Measurements from ENCODE around the gene BCAS3. TPM values are rescaled to one million over a fixed set of nuclear protein-coding genes. Genes with fewer than 3 reads are reported as not detected.
"Not testable (repeated sequence)": the region's sequence is repeated elsewhere in the genome, so short reads cannot be mapped to it uniquely, and the experiment has no call there.

The BCAS3 gene
- total RNA-seq, 1 donor from 2014 or later: 44.8 TPM

GRCh38 chr17:60993497-60993896 lies 315.8 kb downstream of the BCAS3 start:
- H3K36me3 Mint-ChIP-seq (ENCODE audit: unreplicated experiment): no peaks in the 10 kb centered on the region

GRCh38 chr17:60995680-60996079 lies 318.0 kb downstream of the BCAS3 start:
- Mint-ChIP-seq H3K27me3 (ENCODE audit: unreplicated experiment) (no peaks in the 10 kb centered on the region), H3K27ac (ENCODE audit: unreplicated experiment) (no peak overlapping the region), H3K9me3 (ENCODE audit: unreplicated experiment) (no peaks in the 10 kb centered on the region), H3K4me3 (ENCODE audit: unreplicated experiment) (no peak overlapping the region), H3K4me1 (ENCODE audit: low read depth, unreplicated experiment) (no peaks in the 10 kb centered on the region), H3K36me3 (ENCODE audit: unreplicated experiment) (no peaks in the 10 kb centered on the region)
- DNase-seq: no peak
- TF ChIP-seq CTCF (IDR thresholded peaks at IDR 0.05; ENCODE audit: partially characterized antibody, unreplicated experiment): no peak

More at GRCh38 chr17:60993497-60993896, 315.8 kb downstream of the BCAS3 start:
- TF ChIP-seq CTCF (IDR thresholded peaks at IDR 0.05; ENCODE audit: partially characterized antibody, unreplicated experiment): no peak
- H3K9me3 Mint-ChIP-seq (ENCODE audit: unreplicated experiment): no peaks in the 10 kb centered on the region
- no peaks in the 10 kb centered on the region for H3K27me3 Mint-ChIP-seq (ENCODE audit: unreplicated experiment)
- H3K4me3 Mint-ChIP-seq (ENCODE audit: unreplicated experiment): no peak overlapping the region
- DNase-seq: no peak
- H3K27ac Mint-ChIP-seq (ENCODE audit: unreplicated experiment): no peak overlapping the region
- H3K4me1 Mint-ChIP-seq (ENCODE audit: low read depth, unreplicated experiment): peaks cover 10% of the 10 kb centered on the region

GRCh38 chr17:61000911-61001310 lies 323.3 kb downstream of the BCAS3 start:
- Mint-ChIP-seq H3K27ac (ENCODE audit: unreplicated experiment) (no peak overlapping the region), H3K27me3 (ENCODE audit: unreplicated experiment) (peaks cover 3% of the 10 kb centered on the region), H3K36me3 (ENCODE audit: unreplicated experiment) (no peaks in the 10 kb centered on the region), H3K9me3 (ENCODE audit: unreplicated experiment) (no peaks in the 10 kb centered on the region), H3K4me1 (ENCODE audit: low read depth, unreplicated experiment) (peaks cover 12% of the 10 kb centered on the region), H3K4me3 (ENCODE audit: unreplicated experiment) (no peak overlapping the region)
- DNase-seq: no peak
- no peak for TF ChIP-seq CTCF (IDR thresholded peaks at IDR 0.05; ENCODE audit: partially characterized antibody, unreplicated experiment)

GRCh38 chr17:61002316-61002736 lies 324.7 kb downstream of the BCAS3 start:
- H3K27me3 Mint-ChIP-seq (ENCODE audit: unreplicated experiment): peaks cover 3% of the 10 kb centered on the region
- peak; percentile 67 for TF ChIP-seq CTCF (IDR thresholded peaks at IDR 0.05; ENCODE audit: partially characterized antibody, unreplicated experiment)
- H3K4me1 Mint-ChIP-seq (ENCODE audit: low read depth, unreplicated experiment): peaks cover 12% of the 10 kb centered on the region
- H3K27ac Mint-ChIP-seq (ENCODE audit: unreplicated experiment): no peak overlapping the region
- no peak for DNase-seq
- H3K4me3 Mint-ChIP-seq (ENCODE audit: unreplicated experiment): no peak overlapping the region
- no peaks in the 10 kb centered on the region for H3K36me3 Mint-ChIP-seq (ENCODE audit: unreplicated experiment)
- H3K9me3 Mint-ChIP-seq (ENCODE audit: unreplicated experiment): no peaks in the 10 kb centered on the region

GRCh38 chr17:61005358-61005757 lies 327.7 kb downstream of the BCAS3 start:
- H3K4me3 Mint-ChIP-seq (ENCODE audit: unreplicated experiment): no peak overlapping the region
- no peaks in the 10 kb centered on the region for H3K9me3 Mint-ChIP-seq (ENCODE audit: unreplicated experiment)
- DNase-seq: no peak
- no peak overlapping the region for H3K27ac Mint-ChIP-seq (ENCODE audit: unreplicated experiment)
- peaks cover 16% of the 10 kb centered on the region for H3K4me1 Mint-ChIP-seq (ENCODE audit: low read depth, unreplicated experiment)
- no peaks in the 10 kb centered on the region for H3K36me3 Mint-ChIP-seq (ENCODE audit: unreplicated experiment)
- no peak for TF ChIP-seq CTCF (IDR thresholded peaks at IDR 0.05; ENCODE audit: partially characterized antibody, unreplicated experiment)
- peaks cover 3% of the 10 kb centered on the region for H3K27me3 Mint-ChIP-seq (ENCODE audit: unreplicated experiment)

GRCh38 chr17:61005958-61006357 lies 328.3 kb downstream of the BCAS3 start:
- peaks cover 16% of the 10 kb centered on the region for H3K4me1 Mint-ChIP-seq (ENCODE audit: low read depth, unreplicated experiment)
- not testable (repeated sequence) for H3K27me3 Mint-ChIP-seq (ENCODE audit: unreplicated experiment); DNase-seq; H3K27ac Mint-ChIP-seq (ENCODE audit: unreplicated experiment); H3K4me3 Mint-ChIP-seq (ENCODE audit: unreplicated experiment); H3K36me3 Mint-ChIP-seq (ENCODE audit: unreplicated experiment); H3K9me3 Mint-ChIP-seq (ENCODE audit: unreplicated experiment)

Data from glutamatergic neuron (in vitro differentiated cells).